Glomerular endothelial cell (primary cell): ENCODE measurements around the gene LRRC15. TPM values are rescaled to one million over a fixed set of nuclear protein-coding genes. Genes with fewer than 3 reads are reported as not detected.

Experiments
- DNase-seq: peaks from one replicate; pipeline ENCODE4 v3.0.0-alpha.2; 2011; ENCODE audit warnings: low read depth, low spot score; ENCODE audit errors: extremely low read depth
- total RNA-seq: library from RNA; depleted of rRNA; stranded (reverse); fragments of >200 nt; gene quantifications from 2 replicates; pipeline ENCODE4 v1.2.3, GENCODE V29; 2015

LRRC15 gene
- total RNA-seq, 1 donor from 2014 or later, result not detected

DNA sequence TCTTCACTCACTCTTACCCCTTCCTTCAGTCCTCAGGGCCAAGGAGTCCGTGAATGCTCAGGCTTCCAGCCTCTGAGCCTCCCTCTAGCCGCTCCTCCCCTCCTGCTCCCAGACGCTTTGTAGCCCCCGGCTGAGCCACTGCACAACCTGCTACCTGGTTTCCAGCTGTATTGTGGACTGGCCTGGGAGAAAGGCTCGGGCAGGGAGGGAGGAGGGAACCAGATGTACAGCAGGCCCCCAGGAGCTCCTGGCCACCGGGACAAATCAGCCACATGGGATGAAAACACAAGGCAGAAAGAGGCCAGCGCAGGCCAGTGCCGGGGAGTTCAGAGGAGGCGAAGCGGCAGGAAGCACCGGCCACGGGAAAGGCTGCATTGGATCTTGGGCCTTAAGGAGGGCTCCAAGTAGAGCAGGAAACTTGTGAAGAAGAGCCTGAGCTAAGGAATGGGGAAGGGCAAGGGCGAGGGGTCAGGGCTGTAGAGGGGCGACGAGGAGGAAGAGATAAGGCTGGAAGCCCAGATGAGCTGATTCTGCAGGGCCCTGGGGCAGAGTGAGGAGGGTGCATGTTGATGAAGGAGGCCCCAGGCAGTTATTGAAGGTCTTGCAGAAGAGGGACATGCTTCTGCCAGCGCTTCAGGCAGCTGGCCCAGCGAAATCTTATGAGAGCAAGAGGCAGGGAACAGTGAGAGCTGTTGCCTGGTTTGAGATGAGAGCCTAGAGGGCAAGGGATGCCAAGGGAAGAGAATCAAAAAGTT lies 32.8 kb downstream of the LRRC15 start:
- DNase-seq, result no peak

DNA sequence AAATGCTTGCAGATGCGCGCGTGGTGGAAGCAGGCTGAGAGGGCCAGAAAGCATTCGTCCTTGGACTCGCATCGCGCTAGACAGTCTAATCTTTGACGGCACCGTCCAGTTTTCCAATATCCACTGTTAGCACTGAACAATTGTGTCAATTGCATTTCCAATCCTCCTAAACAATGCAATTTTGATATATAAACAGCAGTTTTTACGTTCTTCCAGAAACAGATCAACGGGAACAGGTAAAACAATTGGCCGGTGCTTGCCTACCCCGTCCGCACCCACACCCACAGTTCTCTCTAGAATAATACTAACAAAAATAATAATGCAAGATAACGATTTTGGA lies 35.6 kb downstream of the LRRC15 start:
- no peak for DNase-seq

DNA sequence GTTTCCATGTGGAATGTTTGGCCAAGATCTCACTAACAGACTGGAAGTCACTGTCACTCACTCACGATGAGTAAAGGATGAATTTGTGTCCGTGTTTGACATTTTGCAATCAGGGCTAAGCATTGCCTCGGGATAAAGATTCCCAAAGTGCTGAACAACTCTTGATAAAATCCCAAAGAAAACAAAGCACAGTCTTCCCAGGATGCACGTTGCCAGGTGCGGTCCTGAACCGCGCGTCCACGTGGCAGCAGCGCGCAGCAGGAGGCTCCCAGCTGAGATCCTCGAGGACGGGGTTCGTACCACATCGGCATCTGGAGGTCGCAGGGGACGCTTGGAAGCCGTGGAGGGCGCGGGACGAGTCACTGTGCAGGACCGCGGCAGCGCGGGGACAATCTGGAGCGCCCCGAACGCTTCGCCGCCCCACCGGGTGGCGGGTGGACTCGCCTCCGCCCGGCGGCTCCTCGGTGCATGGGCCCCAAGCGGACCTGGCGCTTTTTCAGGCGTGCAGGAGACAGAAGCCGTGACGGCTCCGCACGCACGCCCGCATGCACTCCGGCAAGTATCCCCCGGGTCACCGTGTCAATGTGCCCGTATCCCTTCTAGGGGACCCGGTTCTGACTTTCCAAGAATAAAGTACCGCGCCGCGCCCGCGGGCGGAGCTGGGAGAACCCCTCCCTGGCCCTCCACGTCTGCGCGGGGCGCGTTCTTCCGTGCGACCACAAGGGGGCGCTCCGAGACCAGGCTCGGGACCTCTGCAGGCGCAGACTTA lies 36.1 kb downstream of the LRRC15 start:
- no peak for DNase-seq

DNA sequence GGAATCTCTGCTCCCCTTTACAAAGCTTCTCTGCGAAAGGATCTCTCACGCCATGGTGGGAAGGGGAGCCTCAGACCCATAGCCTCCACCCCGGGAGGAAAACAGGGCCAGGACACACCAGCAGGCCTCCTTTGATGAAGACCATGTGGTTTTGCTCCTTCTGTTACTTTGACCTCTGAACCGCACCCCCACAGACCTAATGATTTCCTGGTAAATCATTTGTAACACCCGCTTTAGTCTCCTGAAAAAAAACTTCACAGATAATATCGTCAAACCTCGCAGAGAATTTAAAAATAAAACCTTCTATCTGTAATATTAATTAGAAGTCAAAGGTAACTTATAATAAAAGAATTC lies 36.7 kb downstream of the LRRC15 start:
- DNase-seq, result no peak

- DNase-seq, result no peak
Observed at GRCh38 chr3:194330579-194330978, 39.0 kb downstream of the LRRC15 start.

GRCh38 chr3:194330160-194330559 lies 39.4 kb downstream of the LRRC15 start:
- no peak for DNase-seq

DNA sequence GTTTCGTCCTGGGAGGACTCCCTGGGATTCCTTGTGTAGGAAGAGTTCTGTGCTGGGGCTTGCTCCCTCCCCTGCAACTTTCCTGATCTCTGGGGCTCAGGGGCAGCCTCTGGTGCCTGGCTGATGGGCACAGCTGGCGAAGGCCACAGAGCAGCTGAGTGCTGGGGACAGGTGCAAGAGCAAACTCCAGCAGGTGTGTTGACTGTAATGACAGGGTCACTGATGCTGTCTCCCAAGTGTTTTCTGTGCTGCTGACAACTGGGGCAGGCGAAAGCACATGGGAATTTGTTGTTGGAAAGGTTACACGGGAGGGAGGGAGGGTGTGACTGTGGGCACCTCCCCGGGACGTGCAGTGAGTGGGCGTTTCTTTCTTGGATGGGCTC lies 40.0 kb downstream of the LRRC15 start:
- DNase-seq, result no peak

- no peak for DNase-seq
Observed at GRCh38 chr3:194328942-194329582, 40.5 kb downstream of the LRRC15 start.

GRCh38 chr3:194328053-194328657 lies 41.4 kb downstream of the LRRC15 start:
- no peak for DNase-seq

DNA sequence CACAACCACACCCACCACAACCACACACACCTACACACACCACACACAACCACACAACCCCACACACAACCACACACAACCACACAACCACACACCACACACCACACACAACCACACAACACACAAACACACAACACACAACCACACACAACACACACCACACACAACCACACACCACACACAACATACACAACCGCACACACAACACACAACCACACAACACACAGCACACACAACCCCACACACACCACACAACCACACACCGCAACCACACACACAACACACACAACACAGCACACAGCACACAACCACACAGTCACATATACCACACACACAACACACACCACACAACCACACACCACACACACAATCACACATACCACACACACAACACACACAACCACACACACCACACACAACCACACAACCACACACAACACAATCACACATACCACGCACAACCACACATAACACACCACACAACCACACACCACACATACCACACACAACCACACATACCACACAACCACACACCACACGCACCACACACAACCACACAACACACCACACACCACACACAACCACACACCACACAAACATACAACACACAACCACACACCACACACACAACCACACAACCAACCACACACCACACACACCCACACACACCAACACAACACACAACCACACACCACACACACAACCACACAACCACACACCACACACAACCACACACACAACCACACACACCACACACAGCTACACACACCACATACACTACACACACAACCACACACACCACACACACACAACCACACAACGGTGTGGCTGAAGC lies 42.1 kb downstream of the LRRC15 start:
- no peak for DNase-seq

DNA sequence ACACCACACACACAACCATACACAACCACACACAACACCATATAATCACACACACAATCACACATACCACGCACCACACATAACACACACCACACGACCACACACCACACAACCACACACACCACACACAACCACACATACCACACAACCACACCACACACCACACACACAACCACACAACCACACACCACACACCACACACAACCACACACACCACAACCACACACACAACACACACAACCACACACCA lies 42.6 kb downstream of the LRRC15 start:
- DNase-seq, result no peak

- no peak for DNase-seq
Observed at GRCh38 chr3:194326192-194326967, 43.2 kb downstream of the LRRC15 start.

GRCh38 chr3:194325424-194326153 lies 44.0 kb downstream of the LRRC15 start:
- DNase-seq, result no peak

GRCh38 chr3:194324823-194325327 lies 44.7 kb downstream of the LRRC15 start:
- DNase-seq, result no peak

DNA sequence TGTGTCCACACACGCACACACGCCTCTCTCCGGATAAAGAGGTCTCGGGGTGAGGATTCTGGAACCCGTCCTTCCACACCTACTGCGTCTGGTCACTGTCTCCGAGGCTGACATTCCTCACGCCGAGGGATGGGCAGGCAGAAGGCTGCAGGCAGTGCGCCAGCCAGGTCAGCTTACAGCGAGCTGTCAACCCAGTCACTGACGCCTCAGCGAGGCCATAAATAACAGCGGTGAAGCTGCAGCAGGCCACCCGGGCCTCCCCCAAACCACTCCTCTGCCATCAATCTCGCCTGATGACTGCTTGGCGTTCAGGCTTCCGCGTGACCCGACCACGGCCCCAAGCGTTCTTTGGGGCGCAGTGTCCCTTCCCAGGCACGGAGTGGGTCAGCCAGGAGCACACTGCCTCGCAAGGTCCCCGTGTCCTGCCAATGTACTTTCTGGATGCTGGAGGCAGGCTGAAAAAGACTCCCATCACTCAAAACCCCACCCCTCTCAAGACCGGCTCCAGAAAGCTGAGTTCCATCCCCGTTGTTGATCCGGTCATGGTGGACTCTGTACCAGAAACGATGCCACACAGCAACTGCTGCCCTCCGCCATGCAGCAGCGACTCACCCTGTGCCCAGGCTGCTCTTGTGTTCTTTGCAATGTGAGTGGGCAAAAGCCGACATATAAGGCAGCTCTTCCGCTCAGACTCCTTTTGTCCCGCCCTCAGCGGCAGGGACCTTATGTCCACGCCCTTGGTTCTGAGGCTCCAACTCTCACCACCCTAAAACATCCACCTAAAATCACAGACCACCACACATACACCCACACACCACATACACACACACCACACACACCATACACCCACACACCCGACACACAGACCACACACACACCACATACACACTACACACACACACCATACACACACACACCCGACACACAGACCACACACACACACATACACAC lies 45.5 kb downstream of the LRRC15 start:
- no peak for DNase-seq

GRCh38 chr3:194322678-194323211 lies 46.8 kb downstream of the LRRC15 start:
- DNase-seq, result no peak

DNA sequence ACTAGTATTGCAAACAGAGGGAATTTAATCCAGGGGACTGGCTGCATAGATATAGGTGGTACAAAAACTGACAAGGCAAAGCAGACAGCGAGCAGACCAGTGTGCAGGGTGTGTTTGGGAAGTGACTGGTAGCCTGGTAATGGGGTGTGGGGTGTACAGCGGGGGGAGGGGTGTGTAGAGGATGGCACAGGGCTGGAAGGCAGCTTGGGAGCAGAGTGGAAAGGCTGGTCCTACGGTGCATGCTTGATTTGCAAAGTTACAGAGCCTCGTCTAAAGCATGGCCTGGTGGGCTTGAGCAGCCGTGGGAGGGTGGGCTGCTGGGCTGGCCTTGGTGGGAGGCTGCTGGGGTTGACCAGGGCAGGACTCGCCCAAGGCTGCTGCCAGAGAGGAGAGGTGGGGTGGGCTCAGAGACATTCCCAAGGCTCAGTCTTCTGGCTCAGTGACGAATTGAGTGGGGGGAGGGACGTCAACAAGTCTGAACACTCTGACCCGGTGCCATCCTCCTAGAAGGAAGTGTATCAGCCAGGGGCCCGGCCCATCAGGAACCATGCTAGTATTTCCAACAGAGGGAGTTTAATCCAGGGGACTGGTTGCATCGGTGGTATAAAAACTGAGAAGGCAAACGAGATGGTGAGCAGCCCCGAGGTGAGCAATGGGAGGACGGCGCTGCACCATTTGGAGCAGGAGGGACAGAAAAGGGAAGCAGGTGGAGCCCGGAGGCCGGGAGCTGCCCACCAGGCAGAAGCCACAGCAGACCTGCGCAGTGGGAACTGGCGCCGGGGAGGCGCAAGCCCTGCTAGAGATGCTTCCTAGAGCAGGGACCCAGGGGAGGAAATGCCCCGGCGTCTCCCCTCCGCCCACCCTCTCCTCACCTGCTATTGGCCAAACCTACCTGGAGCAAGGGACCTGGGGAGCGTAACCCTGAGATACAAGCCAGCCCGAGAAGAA lies 47.6 kb downstream of the LRRC15 start:
- no peak for DNase-seq
